GM21529 (cell line): ENCODE measurements around the gene TTC1.
"Not testable (repeated sequence)": the region's sequence is repeated elsewhere in the genome, so short reads cannot be mapped to it uniquely, and the experiment has no call there.

Source experiments
- ATAC-seq: cut with Tn5 transposase; IDR thresholded peaks from one replicate; pipeline ENCODE4 v1.9.1; 2021; ENCODE audit not compliant: unreplicated experiment

Gene TTC1

GRCh38 chr5:160008877-160009590, at the start of gene TTC1:
TTC1 (plus strand) TSS chr5:160009139; CDS start chr5:160010529, 1,390 bp downstream.
- peak; percentile 100 for ATAC-seq

GRCh38 chr5:159961176-159962160, 47.5 kb upstream of the TTC1 start:
- ATAC-seq = no peak

- ATAC-seq = no peak
Measured at GRCh38 chr5:159962214-159962613, 46.7 kb upstream of the TTC1 start.

- no peak for ATAC-seq
Measured at GRCh38 chr5:159963935-159964334, 45.0 kb upstream of the TTC1 start.

- ATAC-seq = peak; percentile 67
Measured at GRCh38 chr5:159965031-159965837, 43.7 kb upstream of the TTC1 start.

GRCh38 chr5:159965838-159966128, 43.2 kb upstream of the TTC1 start:
- ATAC-seq = not testable (repeated sequence)

- ATAC-seq = no peak
Measured at GRCh38 chr5:159969966-159970365, 39.0 kb upstream of the TTC1 start.

- ATAC-seq = no peak
Measured at GRCh38 chr5:159971038-159971437, 37.9 kb upstream of the TTC1 start.

GRCh38 chr5:159971514-159971913, 37.4 kb upstream of the TTC1 start:
- no peak for ATAC-seq

GRCh38 chr5:159971931-159972461, 36.9 kb upstream of the TTC1 start:
- no peak for ATAC-seq

- ATAC-seq = no peak
Measured at GRCh38 chr5:159972538-159973362, 36.2 kb upstream of the TTC1 start.

- no peak for ATAC-seq
Measured at GRCh38 chr5:159975462-159976019, 33.4 kb upstream of the TTC1 start.

- no peak for ATAC-seq
Measured at GRCh38 chr5:159976921-159977320, 32.0 kb upstream of the TTC1 start.

GRCh38 chr5:159978358-159978757, 30.6 kb upstream of the TTC1 start:
- no peak for ATAC-seq

- no peak for ATAC-seq
Measured at GRCh38 chr5:159982421-159983173, 26.3 kb upstream of the TTC1 start.

- peak; percentile 95 for ATAC-seq
Measured at GRCh38 chr5:159987031-159987674, 21.8 kb upstream of the TTC1 start.

- no peak for ATAC-seq
Measured at GRCh38 chr5:159990506-159990905, 18.4 kb upstream of the TTC1 start.

- ATAC-seq = no peak
Measured at GRCh38 chr5:159992566-159992965, 16.4 kb upstream of the TTC1 start.

GRCh38 chr5:159993194-159993593, 15.7 kb upstream of the TTC1 start:
- ATAC-seq = no peak
